ENCODE measurements around the gene WDPCP. TPM values are rescaled to one million over a fixed set of nuclear protein-coding genes. Genes with fewer than 3 reads are reported as not detected.

WDPCP gene
- total RNA-seq, 1 experiment from 2014 or later, result 7.4 TPM

GRCh38 chr2:63500398-63500797, 87.9 kb downstream of the WDPCP start:
- BruUV-seq (replicated peaks), result no TSS peak
- in situ Hi-C loops (cut with HindIII; ENCODE audit: low pct_unique_long_range_greater_than_20kb, low sequenced_read_pairs) (no loop called here), intact Hi-C loops (cut with micrococcal nuclease; ENCODE audit: unreplicated experiment) (no loop called here)
- no peaks in the 10 kb centered on the region for H3K4me1 ChIP-seq (ENCODE audit: control insufficient read depth, insufficient read depth, low read length)
- DNase-seq (ENCODE audit: low read depth, low spot score) (no peak), ATAC-seq (no peak)
- H3K27ac ChIP-seq (ENCODE audit: low read length), result no peak overlapping the region
- no peaks in the 10 kb centered on the region for H3K36me3 ChIP-seq (ENCODE audit: control insufficient read depth, insufficient read depth, low read length)
- no peaks in the 10 kb centered on the region for H3K9me3 ChIP-seq (ENCODE audit: control insufficient read depth, insufficient read depth, low read depth, low read length)
- ChIA-PET CTCF (no interaction called here), POLR2A (no interaction called here)
- H3K4me3 ChIP-seq (ENCODE audit: low read depth in 2 of 2, low read length in 2 of 2), result no peak overlapping the region
- no peaks in the 10 kb centered on the region for H3K27me3 ChIP-seq (ENCODE audit: control insufficient read depth, insufficient read depth, low read length)
- TF ChIP-seq TCF7L2 (IDR thresholded peaks at IDR 0.05; ENCODE audit: low read depth, low read length), result no peak
- TF ChIP-seq POLR2AphosphoS5 (IDR thresholded peaks at IDR 0.05; ENCODE audit: low read depth, low read length), result no peak
- no peak for TF ChIP-seq SIN3A (IDR thresholded peaks at IDR 0.05; ENCODE audit: borderline replicate concordance, insufficient read depth, low read depth, low read length)
- no peak for TF ChIP-seq CTCF (IDR thresholded peaks at IDR 0.05)
- TF ChIP-seq REST (IDR thresholded peaks at IDR 0.05; ENCODE audit: insufficient read depth in 1 of 2, low read depth in 2 of 2, low read length in 1 of 2), result no peak

GRCh38 chr2:63497576-63497975, 90.7 kb downstream of the WDPCP start:
- ATAC-seq, result no peak
- POLR2A ChIA-PET, result no interaction called here
- in situ Hi-C loops (cut with HindIII; ENCODE audit: low pct_unique_long_range_greater_than_20kb, low sequenced_read_pairs), result no loop called here
- no TSS peak for BruUV-seq (replicated peaks)
- intact Hi-C loops (cut with micrococcal nuclease; ENCODE audit: unreplicated experiment), result no loop called here
- H3K27me3 ChIP-seq (ENCODE audit: control insufficient read depth, insufficient read depth, low read length), result no peaks in the 10 kb centered on the region
- TF ChIP-seq TCF7L2 (IDR thresholded peaks at IDR 0.05; ENCODE audit: low read depth, low read length) (no peak), SIN3A (IDR thresholded peaks at IDR 0.05; ENCODE audit: borderline replicate concordance, insufficient read depth, low read depth, low read length) (no peak)
- H3K9me3 ChIP-seq (ENCODE audit: control insufficient read depth, insufficient read depth, low read depth, low read length), result no peaks in the 10 kb centered on the region
- H3K4me3 ChIP-seq (ENCODE audit: low read depth in 2 of 2, low read length in 2 of 2), result no peak overlapping the region
- DNase-seq (ENCODE audit: low read depth, low spot score), result no peak
- H3K4me1 ChIP-seq (ENCODE audit: control insufficient read depth, insufficient read depth, low read length), result no peaks in the 10 kb centered on the region
- CTCF ChIA-PET, result no interaction called here
- no peaks in the 10 kb centered on the region for H3K36me3 ChIP-seq (ENCODE audit: control insufficient read depth, insufficient read depth, low read length)
- H3K27ac ChIP-seq (ENCODE audit: low read length), result no peak overlapping the region

GRCh38 chr2:63494968-63495367, 93.3 kb downstream of the WDPCP start:
- Histone ChIP-seq H3K27me3 (ENCODE audit: control insufficient read depth, insufficient read depth, low read length) (no peaks in the 10 kb centered on the region), H3K36me3 (ENCODE audit: control insufficient read depth, insufficient read depth, low read length) (no peaks in the 10 kb centered on the region), H3K27ac (ENCODE audit: low read length) (no peak overlapping the region), H3K9me3 (ENCODE audit: control insufficient read depth, insufficient read depth, low read depth, low read length) (no peaks in the 10 kb centered on the region), H3K4me1 (ENCODE audit: control insufficient read depth, insufficient read depth, low read length) (no peaks in the 10 kb centered on the region), H3K4me3 (ENCODE audit: low read depth in 2 of 2, low read length in 2 of 2) (no peak overlapping the region)
- ATAC-seq (no peak), DNase-seq (ENCODE audit: low read depth, low spot score) (no peak)
- in situ Hi-C loops (cut with HindIII; ENCODE audit: low pct_unique_long_range_greater_than_20kb, low sequenced_read_pairs), result no loop called here
- CTCF ChIA-PET, result interaction anchor here (0.7 kb wide), 1 partner anchor 383 kb away, joined by 11 read pairs; no protein-coding TSS in a partner anchor
- intact Hi-C loops (cut with micrococcal nuclease; ENCODE audit: unreplicated experiment), result no loop called here
- BruUV-seq (replicated peaks), result no TSS peak
- POLR2A ChIA-PET, result no interaction called here
- no peak for TF ChIP-seq CTCF (IDR thresholded peaks at IDR 0.05)
- no peak for TF ChIP-seq SIN3A (IDR thresholded peaks at IDR 0.05; ENCODE audit: borderline replicate concordance, insufficient read depth, low read depth, low read length)
- TF ChIP-seq POLR2AphosphoS5 (IDR thresholded peaks at IDR 0.05; ENCODE audit: low read depth, low read length), result no peak
- no peak for TF ChIP-seq REST (IDR thresholded peaks at IDR 0.05; ENCODE audit: insufficient read depth in 1 of 2, low read depth in 2 of 2, low read length in 1 of 2)
- TF ChIP-seq TCF7L2 (IDR thresholded peaks at IDR 0.05; ENCODE audit: low read depth, low read length), result no peak
